ENCODE results near the gene HS6ST3. TPM values are rescaled to one million over a fixed set of nuclear protein-coding genes. Genes with fewer than 3 reads are reported as not detected.
A peak's percentile ranks its signal among the peaks of the same experiment; 100 is the strongest.

HS6ST3 gene
- total RNA-seq, 1 donor: 0.36 TPM

DNA sequence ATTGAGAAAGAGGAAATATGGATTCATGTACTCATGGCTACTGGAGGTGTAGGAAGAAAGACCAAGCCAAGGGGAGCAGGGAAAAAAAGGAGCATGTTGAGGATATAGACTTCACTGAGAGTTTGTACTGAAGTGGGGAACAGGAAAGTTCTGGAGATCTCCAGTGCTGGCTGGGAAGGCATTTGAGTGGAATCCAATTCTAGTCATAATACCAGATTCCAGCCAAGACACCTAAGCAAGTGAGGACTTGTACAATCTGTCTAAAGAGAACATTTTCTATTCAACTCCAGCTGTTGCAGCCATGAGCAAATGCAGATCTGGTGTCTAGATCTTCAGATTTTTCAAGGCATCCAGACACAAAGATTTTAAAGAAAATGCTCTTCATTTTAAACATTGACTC is 491.8 kb downstream of the HS6ST3 start:
- peak; percentile 2 for DNase-seq (ENCODE audit: low read depth)
- TF ChIP-seq CTCF (IDR thresholded peaks at IDR 0.05; ENCODE audit: insufficient read depth, low read length): no peak
- H3K4me3 ChIP-seq (ENCODE audit: low read depth, low read length): no peak overlapping the region

DNA sequence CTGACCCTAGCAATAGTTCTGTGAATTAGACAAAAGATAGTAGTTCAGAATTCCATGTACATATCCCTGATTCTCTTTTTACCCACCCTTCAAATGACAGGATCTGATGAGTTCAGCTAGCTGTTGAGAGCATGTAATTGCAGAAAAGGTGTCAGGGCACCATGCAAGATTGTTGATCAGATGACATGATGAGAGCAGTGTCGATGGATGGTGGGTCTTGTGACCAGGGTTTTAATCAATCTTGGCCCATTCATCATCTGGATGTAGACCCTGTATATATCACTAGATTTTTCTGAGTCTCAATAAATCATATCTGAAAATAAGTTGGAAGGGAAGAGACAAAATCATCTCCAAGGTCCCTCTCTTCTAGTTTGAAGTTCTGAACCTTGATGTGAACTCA is 525.3 kb downstream of the HS6ST3 start:
- no peak for TF ChIP-seq CTCF (IDR thresholded peaks at IDR 0.05; ENCODE audit: insufficient read depth, low read length)
- no peak for DNase-seq (ENCODE audit: low read depth)

GRCh38 chr13:96617528-96617927 is 527.6 kb downstream of the HS6ST3 start:
- no peak for DNase-seq (ENCODE audit: low read depth)
- TF ChIP-seq CTCF (IDR thresholded peaks at IDR 0.05; ENCODE audit: insufficient read depth, low read length): no peak
- no peak overlapping the region for H3K4me3 ChIP-seq (ENCODE audit: low read depth, low read length)

More for the DNA sequence above, 525.3 kb downstream of the HS6ST3 start:
- H3K4me3 ChIP-seq (ENCODE audit: low read depth, low read length): no peak overlapping the region

DNA sequence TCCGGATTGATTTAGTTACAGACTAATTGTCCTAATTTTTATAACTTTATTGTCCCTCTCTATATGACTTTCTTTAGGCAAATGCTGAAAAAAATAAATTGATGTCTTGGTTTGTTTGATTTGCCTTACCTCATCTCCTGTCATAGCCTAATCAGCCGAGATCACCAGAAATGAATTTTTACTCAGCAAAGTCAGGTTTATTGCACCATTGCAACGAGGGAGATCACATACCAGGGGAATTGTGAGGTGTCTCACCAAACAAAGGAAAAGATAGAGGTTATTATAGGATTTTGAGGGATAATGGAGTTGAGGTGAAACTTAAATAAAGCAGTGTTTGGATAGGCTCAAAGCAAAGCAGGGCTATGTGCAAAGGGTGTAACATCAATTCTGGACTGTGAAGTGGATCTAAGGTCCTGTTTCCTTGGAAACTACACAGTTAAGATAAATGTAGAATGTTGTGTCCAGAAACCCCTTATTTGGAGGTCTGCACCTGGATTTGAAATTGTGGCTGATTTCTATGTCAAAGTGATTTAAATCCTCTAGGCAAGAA is 531.8 kb downstream of the HS6ST3 start:
- no peak for TF ChIP-seq CTCF (IDR thresholded peaks at IDR 0.05; ENCODE audit: insufficient read depth, low read length)

GRCh38 chr13:96629331-96629730 is 539.4 kb downstream of the HS6ST3 start:
- TF ChIP-seq CTCF (IDR thresholded peaks at IDR 0.05; ENCODE audit: insufficient read depth, low read length): no peak
- no peak overlapping the region for H3K4me3 ChIP-seq (ENCODE audit: low read depth, low read length)
- DNase-seq (ENCODE audit: low read depth): no peak

More for the DNA sequence above, 531.8 kb downstream of the HS6ST3 start:
- DNase-seq (ENCODE audit: low read depth): no peak
- H3K4me3 ChIP-seq (ENCODE audit: low read depth, low read length): no peak overlapping the region

DNA sequence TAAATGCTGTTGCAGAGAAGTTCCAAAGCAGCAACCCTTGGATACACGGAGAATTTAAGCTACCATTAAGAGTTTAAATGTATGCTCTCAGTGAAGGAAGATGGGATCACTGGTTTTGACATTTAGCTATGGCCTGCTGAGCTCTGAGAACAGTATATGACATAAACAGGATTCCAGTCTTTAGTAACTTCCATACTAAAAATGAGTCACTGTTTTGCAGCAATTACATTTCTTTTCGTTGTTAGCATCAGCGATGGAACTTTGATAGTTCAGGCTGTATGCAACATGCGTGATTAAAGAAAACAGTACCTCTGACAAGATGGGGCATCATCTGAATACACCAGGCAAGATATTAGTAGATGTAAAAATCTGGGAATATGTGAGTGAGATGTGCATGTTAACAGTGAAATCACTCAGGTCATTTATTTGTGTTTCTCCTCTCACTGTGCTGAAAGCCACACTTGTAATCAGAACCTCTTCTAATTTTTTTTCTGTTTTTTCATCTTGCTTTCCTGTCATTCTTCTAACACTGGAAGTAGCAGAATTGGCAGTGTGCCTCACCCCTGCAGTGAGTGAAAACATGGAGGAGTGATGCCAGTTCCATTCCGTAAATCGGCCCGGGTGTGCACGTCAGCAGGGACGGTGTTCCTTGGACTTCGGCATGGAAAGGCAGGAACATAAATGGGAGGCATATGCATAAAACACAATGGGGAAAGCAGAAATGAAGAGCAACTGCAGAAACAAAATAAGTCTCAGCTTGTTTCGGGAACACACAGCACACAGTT is 542.8 kb downstream of the HS6ST3 start:
- no peak for TF ChIP-seq CTCF (IDR thresholded peaks at IDR 0.05; ENCODE audit: insufficient read depth, low read length)
- no peak for DNase-seq (ENCODE audit: low read depth)
- H3K4me3 ChIP-seq (ENCODE audit: low read depth, low read length): no peak overlapping the region
